Panc1 (cell line): ENCODE results near the gene COL11A2. TPM values are rescaled to one million over a fixed set of nuclear protein-coding genes. Genes with fewer than 3 reads are reported as not detected.
A peak's percentile ranks its signal among the peaks of the same experiment; 100 is the strongest.

Source experiments
- ATAC-seq: fragments of 200-7000 bp; cut with Tn5 transposase; 2 replicates; pipeline ENCODE4 v1.9.1; 2020; ENCODE audit warnings: mild to moderate bottlenecking, moderate library complexity
- BruUV-seq: library from RNA; stranded (reverse); fragments of 400-500 nt; replicated peaks from 2 replicates; lab custom pipeline; 2021; lab: Mats Ljungman, UMichigan
- CTCF ChIA-PET: fragments of 300-600 bp; sonication (Branson Sonifier 250); formaldehyde crosslinking; loops from one replicate; lab custom pipeline; 2022; ENCODE audit warnings: antibody characterized with exemption; lab: Charles Lee
- POLR2A ChIA-PET: fragments of 300-600 bp; sonication (Branson Sonifier 250); formaldehyde crosslinking; loops from one replicate; lab custom pipeline; 2022; ENCODE audit warnings: antibody characterized with exemption; lab: Charles Lee
- DNase-seq: peaks from one replicate; pipeline ENCODE4 v3.0.0-alpha.2; 2010; ENCODE audit warnings: low read depth, low spot score
- H3K27ac ChIP-seq: 2 replicates; pipeline ENCODE4 v1.5.1; 2011; ENCODE audit warnings: mild to moderate bottlenecking, low read length, inconsistent platforms
- H3K27me3 ChIP-seq: fragments of 200-500 bp; sonication (Bioruptor generic); 2 replicates; pipeline ENCODE4 v1.6.0; 2014; ENCODE audit warnings: low read length, inconsistent platforms; ENCODE audit not compliant: control insufficient read depth, insufficient read depth
- H3K36me3 ChIP-seq: fragments of 200-500 bp; sonication (Bioruptor generic); 2 replicates; pipeline ENCODE4 v1.5.1; 2014; ENCODE audit warnings: inconsistent platforms, mild to moderate bottlenecking, low read length, moderate library complexity; ENCODE audit not compliant: control insufficient read depth, insufficient read depth
- H3K4me1 ChIP-seq: 2 replicates; pipeline ENCODE4 v1.5.1; 2011; ENCODE audit warnings: inconsistent platforms, mild to moderate bottlenecking, low read length, moderate library complexity; ENCODE audit not compliant: control insufficient read depth, insufficient read depth
- H3K4me3 ChIP-seq, 2 experiments: 2 replicates each; pipeline ENCODE4 v1.5.1; 2011 to 2012; ENCODE audit warnings: low read depth in 2 of 2, low read length in 2 of 2, mild to moderate bottlenecking in 2 of 2, inconsistent platforms in 1 of 2, moderate library complexity in 1 of 2
- H3K9me3 ChIP-seq: fragments of 200-500 bp; sonication (Bioruptor generic); 2 replicates; pipeline ENCODE4 v1.5.1; 2014; ENCODE audit warnings: low read depth, mild to moderate bottlenecking, inconsistent platforms, low read length, moderate library complexity; ENCODE audit not compliant: control insufficient read depth, insufficient read depth
- POLR2AphosphoS5 ChIP-seq: IDR thresholded peaks from 2 replicates; pipeline ENCODE4 v1.6.1; 2012; ENCODE audit warnings: mild to moderate bottlenecking, low read depth, low read length, moderate library complexity
- SIN3A ChIP-seq: IDR thresholded peaks from 2 replicates; pipeline ENCODE4 v1.6.1; 2012; ENCODE audit warnings: low read depth, mild to moderate bottlenecking, low read length, moderate library complexity, borderline replicate concordance; ENCODE audit not compliant: insufficient read depth
- TCF7L2 ChIP-seq: IDR thresholded peaks from 2 replicates; pipeline ENCODE4 v1.6.1; 2011; ENCODE audit warnings: mild to moderate bottlenecking, low read depth, low read length, inconsistent platforms
- in situ Hi-C: cut with HindIII; loops from 2 replicates; pipeline ENCODE4 v1.10.0; 2016; ENCODE audit warnings: low sequenced_read_pairs, low pct_unique_long_range_greater_than_20kb
- intact Hi-C: fragments of 100-400 bp; cut with micrococcal nuclease; formaldehyde crosslinking; loops from one replicate; pipeline ENCODE4 v1.10.0; 2022; ENCODE audit not compliant: unreplicated experiment
- total RNA-seq: library from RNA; stranded (reverse); gene quantifications from one replicate; pipeline ENCODE4 v1.2.1, GENCODE V29; 2021; ENCODE audit not compliant: unreplicated experiment
- TF ChIP-seq, protein P1 (sequence below): fragments of 450-650 bp; IDR thresholded peaks from 2 replicates; pipeline ENCODE4 v1.5.1; 2017; ENCODE audit warnings: mild to moderate bottlenecking
- TF ChIP-seq, protein P2 (sequence below), 2 experiments: IDR thresholded peaks; 2 replicates each; pipeline ENCODE4 v1.6.1; 2011 to 2012; ENCODE audit warnings: low read depth in 2 of 2, control low read depth in 1 of 2, low read length in 1 of 2, mild to moderate bottlenecking in 1 of 2, moderate library complexity in 1 of 2; ENCODE audit not compliant: insufficient read depth in 1 of 2

Gene COL11A2
- total RNA-seq, 1 experiment from 2014 or later: 0.57 TPM

DNA sequence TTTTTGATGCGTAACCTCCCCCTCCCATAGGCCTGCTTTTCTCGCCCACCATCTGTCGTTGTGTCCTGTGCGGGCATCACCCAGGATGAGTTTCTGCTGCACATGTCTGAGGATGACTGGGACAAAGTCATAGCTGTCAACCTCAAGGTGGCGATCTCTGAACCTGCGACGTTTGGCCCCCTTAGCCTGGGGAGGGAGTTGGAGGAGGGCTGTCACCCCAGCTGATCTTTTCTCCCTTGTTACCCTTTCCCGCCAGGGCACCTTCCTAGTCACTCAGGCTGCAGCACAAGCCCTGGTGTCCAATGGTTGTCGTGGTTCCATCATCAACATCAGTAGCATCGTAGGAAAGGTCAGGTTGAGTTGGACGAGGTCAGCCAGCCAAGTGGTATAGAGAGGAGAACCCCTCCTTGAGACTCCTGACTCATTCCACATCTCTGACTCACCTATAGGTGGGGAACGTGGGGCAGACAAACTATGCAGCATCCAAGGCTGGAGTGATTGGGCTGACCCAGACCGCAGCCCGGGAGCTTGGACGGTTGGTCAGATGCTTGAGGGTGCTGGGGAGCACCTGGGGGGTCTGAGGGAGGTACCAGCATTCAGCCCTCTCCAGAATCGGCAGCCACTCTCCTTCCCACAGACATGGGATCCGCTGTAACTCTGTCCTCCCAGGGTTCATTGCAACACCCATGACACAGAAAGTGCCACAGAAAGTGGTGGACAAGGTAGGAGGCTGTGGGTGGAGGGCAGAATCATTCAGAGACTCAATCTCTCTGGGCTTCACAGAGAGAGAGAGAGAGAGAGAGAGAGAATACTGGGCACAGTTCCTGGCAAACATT is 13.1 kb upstream of the COL11A2 start:
- peaks cover 46% of the 10 kb centered on the region for H3K4me1 ChIP-seq

DNA sequence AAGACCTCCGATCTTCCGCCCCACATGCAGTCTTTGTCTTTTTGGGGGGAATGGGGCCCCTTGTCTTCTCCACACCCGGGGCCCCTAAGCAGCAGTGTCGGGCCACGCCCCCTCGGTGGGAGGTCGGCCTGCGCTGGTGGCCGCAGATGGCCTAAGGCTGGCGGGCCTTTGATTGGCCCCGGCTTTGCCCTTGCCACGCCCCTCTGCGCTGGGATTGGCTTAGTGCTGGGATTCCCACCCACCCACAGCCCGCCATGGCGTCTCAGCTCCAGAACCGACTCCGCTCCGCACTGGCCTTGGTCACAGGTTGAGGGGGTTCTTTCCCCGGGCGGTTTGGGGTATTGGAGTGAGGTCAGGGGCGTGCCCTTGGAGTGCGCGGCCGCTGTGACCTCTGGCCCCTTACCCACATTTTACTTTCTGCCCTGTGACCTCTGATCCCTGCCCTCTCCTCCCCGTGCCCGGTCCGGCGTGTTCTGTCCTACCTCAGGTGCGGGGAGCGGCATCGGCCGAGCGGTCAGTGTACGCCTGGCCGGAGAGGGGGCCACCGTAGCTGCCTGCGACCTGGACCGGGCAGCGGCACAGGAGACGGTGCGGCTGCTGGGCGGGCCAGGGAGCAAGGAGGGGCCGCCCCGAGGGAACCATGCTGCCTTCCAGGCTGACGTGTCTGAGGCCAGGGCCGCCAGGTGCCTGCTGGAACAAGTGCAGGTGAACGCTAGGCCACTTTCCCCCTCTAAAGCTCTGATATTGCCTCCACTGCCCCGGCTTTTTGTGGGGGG is 12.3 kb upstream of the COL11A2 start, which contains the start of gene HSD17B8:
Gene HSD17B8 (plus strand): TSS at position 241 of the 776 bp plus-strand sequence. CDS start 14 bp downstream, at position 255.
- H3K4me1 ChIP-seq: peaks cover 46% of the 10 kb centered on the region

More for the DNA sequence above, 13.1 kb upstream of the COL11A2 start:
- Histone ChIP-seq H3K36me3 (peaks cover 13% of the 10 kb centered on the region), H3K27ac (peak overlapping the region; percentile 72), H3K27me3 (no peaks in the 10 kb centered on the region), H3K4me3 (peak overlapping the region; percentile 66 to 79), H3K9me3 (no peaks in the 10 kb centered on the region)
- intact Hi-C loops (no loop called here), in situ Hi-C loops (no loop called here)
- no TSS peak for BruUV-seq
- ChIA-PET POLR2A (interaction anchor here (0.7 kb wide), 1 partner anchor 72 kb away, joined by 8 read pairs; the partner anchor contains the start of gene B3GALT4), CTCF (interaction anchor here (0.7 kb wide), 1 partner anchor 43 kb away, joined by 5 read pairs; no protein-coding TSS in a partner anchor)
- peak; percentile 59 for DNase-seq
- ATAC-seq: peak; percentile 13; the same call in 1 of the 2 replicates
- TF ChIP-seq, protein P1, sequence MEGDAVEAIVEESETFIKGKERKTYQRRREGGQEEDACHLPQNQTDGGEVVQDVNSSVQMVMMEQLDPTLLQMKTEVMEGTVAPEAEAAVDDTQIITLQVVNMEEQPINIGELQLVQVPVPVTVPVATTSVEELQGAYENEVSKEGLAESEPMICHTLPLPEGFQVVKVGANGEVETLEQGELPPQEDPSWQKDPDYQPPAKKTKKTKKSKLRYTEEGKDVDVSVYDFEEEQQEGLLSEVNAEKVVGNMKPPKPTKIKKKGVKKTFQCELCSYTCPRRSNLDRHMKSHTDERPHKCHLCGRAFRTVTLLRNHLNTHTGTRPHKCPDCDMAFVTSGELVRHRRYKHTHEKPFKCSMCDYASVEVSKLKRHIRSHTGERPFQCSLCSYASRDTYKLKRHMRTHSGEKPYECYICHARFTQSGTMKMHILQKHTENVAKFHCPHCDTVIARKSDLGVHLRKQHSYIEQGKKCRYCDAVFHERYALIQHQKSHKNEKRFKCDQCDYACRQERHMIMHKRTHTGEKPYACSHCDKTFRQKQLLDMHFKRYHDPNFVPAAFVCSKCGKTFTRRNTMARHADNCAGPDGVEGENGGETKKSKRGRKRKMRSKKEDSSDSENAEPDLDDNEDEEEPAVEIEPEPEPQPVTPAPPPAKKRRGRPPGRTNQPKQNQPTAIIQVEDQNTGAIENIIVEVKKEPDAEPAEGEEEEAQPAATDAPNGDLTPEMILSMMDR: peak; percentile 48
- TF ChIP-seq SIN3A: no peak

More for the DNA sequence above, 12.3 kb upstream of the COL11A2 start, which contains the start of gene HSD17B8:
- no peaks in the 10 kb centered on the region for H3K9me3 ChIP-seq
- TF ChIP-seq, protein P2, sequence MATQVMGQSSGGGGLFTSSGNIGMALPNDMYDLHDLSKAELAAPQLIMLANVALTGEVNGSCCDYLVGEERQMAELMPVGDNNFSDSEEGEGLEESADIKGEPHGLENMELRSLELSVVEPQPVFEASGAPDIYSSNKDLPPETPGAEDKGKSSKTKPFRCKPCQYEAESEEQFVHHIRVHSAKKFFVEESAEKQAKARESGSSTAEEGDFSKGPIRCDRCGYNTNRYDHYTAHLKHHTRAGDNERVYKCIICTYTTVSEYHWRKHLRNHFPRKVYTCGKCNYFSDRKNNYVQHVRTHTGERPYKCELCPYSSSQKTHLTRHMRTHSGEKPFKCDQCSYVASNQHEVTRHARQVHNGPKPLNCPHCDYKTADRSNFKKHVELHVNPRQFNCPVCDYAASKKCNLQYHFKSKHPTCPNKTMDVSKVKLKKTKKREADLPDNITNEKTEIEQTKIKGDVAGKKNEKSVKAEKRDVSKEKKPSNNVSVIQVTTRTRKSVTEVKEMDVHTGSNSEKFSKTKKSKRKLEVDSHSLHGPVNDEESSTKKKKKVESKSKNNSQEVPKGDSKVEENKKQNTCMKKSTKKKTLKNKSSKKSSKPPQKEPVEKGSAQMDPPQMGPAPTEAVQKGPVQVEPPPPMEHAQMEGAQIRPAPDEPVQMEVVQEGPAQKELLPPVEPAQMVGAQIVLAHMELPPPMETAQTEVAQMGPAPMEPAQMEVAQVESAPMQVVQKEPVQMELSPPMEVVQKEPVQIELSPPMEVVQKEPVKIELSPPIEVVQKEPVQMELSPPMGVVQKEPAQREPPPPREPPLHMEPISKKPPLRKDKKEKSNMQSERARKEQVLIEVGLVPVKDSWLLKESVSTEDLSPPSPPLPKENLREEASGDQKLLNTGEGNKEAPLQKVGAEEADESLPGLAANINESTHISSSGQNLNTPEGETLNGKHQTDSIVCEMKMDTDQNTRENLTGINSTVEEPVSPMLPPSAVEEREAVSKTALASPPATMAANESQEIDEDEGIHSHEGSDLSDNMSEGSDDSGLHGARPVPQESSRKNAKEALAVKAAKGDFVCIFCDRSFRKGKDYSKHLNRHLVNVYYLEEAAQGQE (IDR thresholded peaks at IDR 0.05; ENCODE audit: insufficient read depth in 1 of 2, low read depth in 2 of 2, low read length in 1 of 2): 0 out of 4 replicates have a peak, but pooled peaks of 1 of the 2 experiments have one; percentile 20
- TF ChIP-seq TCF7L2 (peak; percentile 46; the same call in 1 of the 2 replicates), SIN3A (0 out of 2 replicates have a peak, but pooled peaks have one; percentile 54), POLR2AphosphoS5 (peak; percentile 85)
- TF ChIP-seq, protein P1: no peak
- in situ Hi-C loops: no loop called here
- ChIA-PET POLR2A (no interaction called here), CTCF (interaction anchor here (0.6 kb wide), 1 partner anchor 44 kb away, joined by 8 read pairs; no protein-coding TSS in a partner anchor)
- BruUV-seq: no TSS peak
- ATAC-seq: peak; percentile 77
- H3K27ac ChIP-seq: peak within 1 kb of the TSS; percentile 72
- H3K27me3 ChIP-seq: no peaks in the 10 kb centered on the region
- intact Hi-C loops: no loop called here
- DNase-seq: no peak
- H3K4me3 ChIP-seq: peak within 1 kb of the TSS; percentile 66 to 79
- peaks cover 13% of the 10 kb centered on the region for H3K36me3 ChIP-seq
